ENCODE measurements around the gene TRHDE. TPM values are rescaled to one million over a fixed set of nuclear protein-coding genes. Genes with fewer than 3 reads are reported as not detected.

The TRHDE gene, protein sequence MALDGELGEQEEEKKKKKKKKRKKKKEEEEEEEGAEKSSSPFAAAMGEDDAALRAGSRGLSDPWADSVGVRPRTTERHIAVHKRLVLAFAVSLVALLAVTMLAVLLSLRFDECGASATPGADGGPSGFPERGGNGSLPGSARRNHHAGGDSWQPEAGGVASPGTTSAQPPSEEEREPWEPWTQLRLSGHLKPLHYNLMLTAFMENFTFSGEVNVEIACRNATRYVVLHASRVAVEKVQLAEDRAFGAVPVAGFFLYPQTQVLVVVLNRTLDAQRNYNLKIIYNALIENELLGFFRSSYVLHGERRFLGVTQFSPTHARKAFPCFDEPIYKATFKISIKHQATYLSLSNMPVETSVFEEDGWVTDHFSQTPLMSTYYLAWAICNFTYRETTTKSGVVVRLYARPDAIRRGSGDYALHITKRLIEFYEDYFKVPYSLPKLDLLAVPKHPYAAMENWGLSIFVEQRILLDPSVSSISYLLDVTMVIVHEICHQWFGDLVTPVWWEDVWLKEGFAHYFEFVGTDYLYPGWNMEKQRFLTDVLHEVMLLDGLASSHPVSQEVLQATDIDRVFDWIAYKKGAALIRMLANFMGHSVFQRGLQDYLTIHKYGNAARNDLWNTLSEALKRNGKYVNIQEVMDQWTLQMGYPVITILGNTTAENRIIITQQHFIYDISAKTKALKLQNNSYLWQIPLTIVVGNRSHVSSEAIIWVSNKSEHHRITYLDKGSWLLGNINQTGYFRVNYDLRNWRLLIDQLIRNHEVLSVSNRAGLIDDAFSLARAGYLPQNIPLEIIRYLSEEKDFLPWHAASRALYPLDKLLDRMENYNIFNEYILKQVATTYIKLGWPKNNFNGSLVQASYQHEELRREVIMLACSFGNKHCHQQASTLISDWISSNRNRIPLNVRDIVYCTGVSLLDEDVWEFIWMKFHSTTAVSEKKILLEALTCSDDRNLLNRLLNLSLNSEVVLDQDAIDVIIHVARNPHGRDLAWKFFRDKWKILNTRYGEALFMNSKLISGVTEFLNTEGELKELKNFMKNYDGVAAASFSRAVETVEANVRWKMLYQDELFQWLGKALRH
- total RNA-seq (2022) (not detected in 2 replicates), Bru-seq, nascent RNA (percentile 5 among the genes with signal in this experiment), BruChase-seq, experiment 1, labeled RNA remaining after a 6-hour chase (percentile 8 among the genes with signal in this experiment), BruChase-seq, experiment 2, labeled RNA remaining after a 2-hour chase (percentile 6 among the genes with signal in this experiment)
- long read RNA-seq, result 0 reads

DNA sequence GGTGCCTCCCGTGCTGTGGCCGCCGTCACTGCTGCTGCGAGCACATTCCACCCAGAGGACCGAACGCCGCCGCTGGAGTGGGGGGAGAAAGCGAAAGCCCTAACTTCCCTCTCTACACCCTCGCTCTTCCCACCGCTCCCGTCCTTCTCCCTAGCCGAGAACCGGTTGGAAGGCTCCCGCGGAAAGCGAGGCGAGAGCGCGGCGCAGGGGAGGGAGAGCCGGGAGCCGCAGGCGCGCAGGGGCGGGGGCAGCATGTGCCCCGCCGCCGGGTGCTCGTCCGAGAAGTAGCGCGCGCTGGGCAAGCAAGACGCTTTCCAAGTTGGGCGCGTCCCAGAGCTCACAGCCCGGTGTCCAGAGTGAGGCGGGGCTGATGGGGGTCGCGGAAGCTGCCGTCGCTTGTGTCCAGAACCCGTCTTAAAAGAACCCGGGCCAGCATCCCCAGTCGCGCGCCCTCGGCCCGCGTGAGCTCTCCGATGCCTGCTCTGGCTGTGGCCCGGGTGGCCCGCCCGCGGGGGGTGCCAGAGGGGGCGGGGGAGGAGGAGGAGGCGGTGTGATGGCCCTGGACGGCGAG lies at the start of gene TRHDE:
TSS of gene TRHDE (plus strand) at position 280 of the 571 bp plus-strand sequence. CDS start at position 554, 274 bp downstream.
- DNase-seq (ENCODE audit: unreplicated experiment), result no peak
- Mint-ChIP-seq H3K27me3 (ENCODE audit: insufficient read depth, unreplicated experiment) (peaks cover 28% of the 10 kb centered on the region), H3K4me1 (ENCODE audit: insufficient read depth, unreplicated experiment) (no peaks in the 10 kb centered on the region), H3K36me3 (ENCODE audit: insufficient read depth, unreplicated experiment) (no peaks in the 10 kb centered on the region), H3K4me3 (ENCODE audit: unreplicated experiment) (peak within 1 kb of the TSS; percentile 68), H3K27ac (ENCODE audit: low read depth, unreplicated experiment) (no peak within 1 kb of the TSS), H3K9me3 (ENCODE audit: unreplicated experiment) (no peaks in the 10 kb centered on the region)
- TF ChIP-seq, protein P1, sequence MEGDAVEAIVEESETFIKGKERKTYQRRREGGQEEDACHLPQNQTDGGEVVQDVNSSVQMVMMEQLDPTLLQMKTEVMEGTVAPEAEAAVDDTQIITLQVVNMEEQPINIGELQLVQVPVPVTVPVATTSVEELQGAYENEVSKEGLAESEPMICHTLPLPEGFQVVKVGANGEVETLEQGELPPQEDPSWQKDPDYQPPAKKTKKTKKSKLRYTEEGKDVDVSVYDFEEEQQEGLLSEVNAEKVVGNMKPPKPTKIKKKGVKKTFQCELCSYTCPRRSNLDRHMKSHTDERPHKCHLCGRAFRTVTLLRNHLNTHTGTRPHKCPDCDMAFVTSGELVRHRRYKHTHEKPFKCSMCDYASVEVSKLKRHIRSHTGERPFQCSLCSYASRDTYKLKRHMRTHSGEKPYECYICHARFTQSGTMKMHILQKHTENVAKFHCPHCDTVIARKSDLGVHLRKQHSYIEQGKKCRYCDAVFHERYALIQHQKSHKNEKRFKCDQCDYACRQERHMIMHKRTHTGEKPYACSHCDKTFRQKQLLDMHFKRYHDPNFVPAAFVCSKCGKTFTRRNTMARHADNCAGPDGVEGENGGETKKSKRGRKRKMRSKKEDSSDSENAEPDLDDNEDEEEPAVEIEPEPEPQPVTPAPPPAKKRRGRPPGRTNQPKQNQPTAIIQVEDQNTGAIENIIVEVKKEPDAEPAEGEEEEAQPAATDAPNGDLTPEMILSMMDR (IDR thresholded peaks at IDR 0.05; ENCODE audit: unreplicated experiment), result no peak
- no TSS peak for BruUV-seq (replicated peaks)
- intact Hi-C loops (cut with micrococcal nuclease), result no loop called here
- ChIA-PET CTCF (interaction anchor here (0.5 to 1.5 kb wide), 3 partner anchors 74 to 1833 kb away, joined by 3 read pairs; no protein-coding TSS in a partner anchor), POLR2A (no interaction called here)

DNA sequence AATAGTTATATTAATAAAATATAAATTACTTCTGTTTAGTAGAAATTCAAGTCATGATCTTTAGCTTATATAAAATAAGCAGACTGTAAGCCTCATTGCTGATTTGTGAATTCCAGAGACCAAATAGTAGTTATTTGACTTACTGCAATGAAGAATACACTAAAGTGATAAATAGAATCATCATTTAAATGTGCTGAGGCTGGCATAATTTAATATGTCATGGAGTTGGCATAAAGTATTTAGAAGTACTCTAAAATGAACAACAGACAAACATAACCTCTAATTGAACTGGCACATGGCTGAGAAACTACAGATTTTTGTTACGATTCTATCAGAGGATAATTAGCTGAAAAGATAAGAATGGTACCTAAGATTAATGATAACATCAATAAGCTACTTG lies 45.7 kb upstream of the TRHDE start:
- no peak for DNase-seq (ENCODE audit: unreplicated experiment)
- Mint-ChIP-seq H3K4me3 (ENCODE audit: unreplicated experiment) (no peak overlapping the region), H3K4me1 (ENCODE audit: insufficient read depth, unreplicated experiment) (no peaks in the 10 kb centered on the region), H3K27ac (ENCODE audit: low read depth, unreplicated experiment) (no peak overlapping the region), H3K9me3 (ENCODE audit: unreplicated experiment) (no peaks in the 10 kb centered on the region), H3K27me3 (ENCODE audit: insufficient read depth, unreplicated experiment) (no peaks in the 10 kb centered on the region), H3K36me3 (ENCODE audit: insufficient read depth, unreplicated experiment) (no peaks in the 10 kb centered on the region)
- intact Hi-C loops (cut with micrococcal nuclease), result no loop called here
- ChIA-PET CTCF (interaction anchor here (0.7 kb wide), 1 partner anchor 1376 kb away, joined by 3 read pairs; no protein-coding TSS in a partner anchor), POLR2A (no interaction called here)
- BruUV-seq (replicated peaks), result no TSS peak
- TF ChIP-seq, protein P1 (IDR thresholded peaks at IDR 0.05; ENCODE audit: unreplicated experiment), result no peak

DNA sequence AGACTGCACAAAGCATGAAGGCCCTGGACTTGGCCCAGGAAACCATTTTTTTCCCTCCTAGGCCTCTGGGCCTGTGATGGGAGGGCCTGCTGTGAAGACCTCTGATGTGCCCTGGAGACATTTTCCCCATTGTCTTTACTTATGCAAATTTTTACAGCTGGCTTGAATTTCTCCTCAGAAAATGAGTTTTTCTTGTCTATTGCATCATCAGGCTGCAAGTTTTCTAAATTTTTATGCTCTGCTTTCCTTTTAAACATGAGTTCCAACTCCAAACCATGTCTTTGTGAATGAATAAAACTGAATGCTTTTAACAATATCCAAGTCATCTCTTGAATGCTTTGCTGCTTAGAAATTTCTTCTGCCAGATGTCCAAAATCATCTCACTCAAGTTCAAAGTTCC lies 43.7 kb upstream of the TRHDE start:
- Mint-ChIP-seq H3K4me3 (ENCODE audit: unreplicated experiment) (no peak overlapping the region), H3K36me3 (ENCODE audit: insufficient read depth, unreplicated experiment) (no peaks in the 10 kb centered on the region), H3K27me3 (ENCODE audit: insufficient read depth, unreplicated experiment) (no peaks in the 10 kb centered on the region), H3K27ac (ENCODE audit: low read depth, unreplicated experiment) (no peak overlapping the region), H3K4me1 (ENCODE audit: insufficient read depth, unreplicated experiment) (no peaks in the 10 kb centered on the region), H3K9me3 (ENCODE audit: unreplicated experiment) (no peaks in the 10 kb centered on the region)
- intact Hi-C loops (cut with micrococcal nuclease), result no loop called here
- DNase-seq (ENCODE audit: unreplicated experiment), result no peak
- TF ChIP-seq, protein P1 (IDR thresholded peaks at IDR 0.05; ENCODE audit: unreplicated experiment), result no peak
- ChIA-PET CTCF (interaction anchor here (0.7 kb wide), 1 partner anchor 40 kb away, joined by 3 read pairs; no protein-coding TSS in a partner anchor), POLR2A (no interaction called here)
- no TSS peak for BruUV-seq (replicated peaks)

All from MCF 10A (cell line).